HG03097 (cell line): Measurements from ENCODE around the gene MACIR.

ENCODE experiments used
- ATAC-seq: cut with Tn5 transposase; IDR thresholded peaks from one replicate; pipeline ENCODE4 v1.9.1; 2021; ENCODE audit not compliant: unreplicated experiment, low FRiP score

The MACIR gene

DNA sequence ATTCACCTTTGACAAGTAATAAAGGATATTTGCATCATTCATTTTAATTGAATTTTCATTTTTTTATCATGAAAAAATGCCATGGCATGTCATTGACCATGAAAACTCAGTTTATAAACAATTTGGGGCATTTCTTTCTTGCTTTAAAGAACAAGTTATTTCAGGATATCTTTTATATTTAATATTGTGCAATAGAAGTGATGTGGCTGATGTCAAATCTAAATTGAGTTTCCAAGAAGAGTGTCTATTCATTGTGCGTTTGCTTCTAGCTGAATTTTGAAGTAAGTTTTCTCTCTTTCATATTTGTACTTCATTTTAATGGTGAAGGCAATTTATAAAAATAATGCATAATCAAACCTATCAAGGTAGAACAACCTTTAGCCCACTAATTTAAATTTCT is 30.5 kb downstream of the MACIR start:
- ATAC-seq: no peak

DNA sequence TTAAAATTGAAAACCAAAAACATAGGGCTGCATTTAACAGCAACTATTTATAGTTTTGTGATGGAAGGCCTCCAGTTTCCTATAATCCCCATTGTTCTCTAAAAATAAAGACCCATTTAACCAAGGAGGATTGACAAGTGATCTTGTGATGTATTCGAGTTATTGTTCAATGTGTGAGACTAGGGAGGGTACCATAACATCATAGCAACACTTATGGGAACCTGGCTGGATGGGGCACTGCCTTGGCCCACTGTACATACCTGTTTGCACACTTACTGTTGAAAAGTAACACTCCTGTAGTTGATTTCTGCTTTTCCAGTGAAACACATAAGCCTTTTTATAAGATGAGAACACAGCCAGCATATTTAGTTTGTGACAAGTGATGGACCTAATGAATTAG is 32.3 kb downstream of the MACIR start:
- no peak for ATAC-seq

DNA sequence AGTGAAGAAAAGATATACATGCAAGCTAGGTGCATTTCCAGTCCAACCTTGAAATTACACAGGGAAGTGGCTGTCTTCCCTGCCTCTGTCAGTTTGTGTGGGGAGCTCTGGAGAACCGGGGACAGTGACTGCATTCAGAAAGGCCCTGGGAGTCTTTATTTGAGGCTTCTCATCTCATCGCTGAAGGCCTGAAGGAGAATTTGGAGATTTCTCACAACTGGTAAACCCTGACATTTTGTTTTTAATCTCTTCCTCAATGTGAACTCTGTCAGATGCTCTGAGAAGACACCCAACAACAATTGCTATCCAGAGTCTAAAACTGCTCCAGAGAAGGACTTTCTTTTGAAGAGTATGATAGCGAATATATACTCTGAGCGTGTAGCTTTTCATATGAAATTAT is 33.0 kb downstream of the MACIR start:
- ATAC-seq: no peak

DNA sequence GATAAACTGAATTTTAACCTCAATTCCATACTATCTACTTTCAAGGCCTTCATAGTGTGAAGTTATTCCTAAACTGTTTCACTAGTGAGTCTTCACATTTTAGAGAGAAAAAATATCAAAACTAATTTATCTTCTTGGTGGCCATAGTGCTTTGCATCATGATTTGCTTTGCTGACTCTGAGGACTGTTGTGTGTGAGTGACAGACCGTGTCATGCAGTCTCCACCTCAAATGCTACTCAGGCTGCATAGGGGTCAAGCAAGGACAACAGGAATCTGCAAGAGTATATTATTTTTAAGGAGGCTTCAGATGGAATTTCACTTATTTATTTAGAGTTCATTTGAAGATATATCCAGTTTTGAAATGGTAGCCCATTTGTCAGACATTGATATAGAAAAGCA is 34.5 kb downstream of the MACIR start:
- ATAC-seq: no peak

DNA sequence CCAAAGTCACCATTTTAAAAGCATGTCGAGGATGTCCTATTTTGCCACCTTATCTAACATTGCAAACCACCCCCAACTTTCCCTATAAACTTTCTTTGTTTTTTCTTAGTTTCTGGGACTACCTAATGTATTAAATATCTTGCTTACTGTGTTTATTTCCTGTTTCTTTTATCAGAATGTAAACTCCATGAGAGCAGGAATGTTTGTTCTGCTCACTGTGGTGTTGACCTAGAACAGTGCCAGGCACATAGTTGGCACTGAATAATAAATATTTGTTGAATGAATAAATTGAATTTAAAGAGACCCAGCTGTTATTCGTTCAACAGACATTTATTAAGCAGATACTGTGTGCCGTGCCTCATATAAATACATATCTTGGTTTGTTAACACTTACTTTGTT is 35.2 kb downstream of the MACIR start:
- no peak for ATAC-seq

DNA sequence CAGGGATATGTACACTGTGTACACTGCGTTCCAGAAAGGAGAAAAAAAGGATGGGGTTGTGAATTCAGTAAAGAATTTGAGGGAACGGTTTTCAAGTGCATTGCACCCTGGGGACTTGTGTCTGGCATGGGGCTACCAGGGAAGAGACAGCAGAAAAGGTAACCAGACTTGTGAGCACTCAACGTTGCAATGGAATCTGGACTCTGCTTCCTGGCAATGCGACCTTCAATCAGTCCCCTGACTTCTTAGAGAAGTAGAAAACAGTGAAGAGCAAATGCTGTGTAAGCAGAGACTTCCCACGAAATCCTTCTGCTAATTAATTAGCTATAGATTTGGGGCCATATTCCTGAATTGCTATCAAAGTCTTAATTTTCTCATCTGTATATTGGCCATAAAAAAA is 36.3 kb downstream of the MACIR start:
- ATAC-seq: no peak

DNA sequence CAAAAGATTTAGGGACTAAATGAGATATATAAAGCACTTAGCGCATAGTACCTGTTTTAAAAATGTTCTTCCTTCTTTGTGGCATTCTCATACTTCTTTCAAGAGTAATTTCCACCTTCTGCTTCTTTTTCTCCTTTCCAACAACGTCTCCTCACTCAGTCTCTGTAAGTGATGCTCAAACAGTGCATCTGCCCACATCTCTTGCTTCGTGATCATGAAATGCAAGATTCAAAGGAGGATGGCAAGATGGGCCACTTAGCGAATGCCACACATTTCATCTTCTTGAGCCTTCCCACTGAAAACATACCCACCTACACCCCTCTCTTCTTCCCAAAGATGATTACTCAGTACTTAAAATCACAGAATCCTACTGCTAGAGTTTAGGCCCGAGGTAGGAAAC is 36.9 kb downstream of the MACIR start:
- ATAC-seq: no peak

DNA sequence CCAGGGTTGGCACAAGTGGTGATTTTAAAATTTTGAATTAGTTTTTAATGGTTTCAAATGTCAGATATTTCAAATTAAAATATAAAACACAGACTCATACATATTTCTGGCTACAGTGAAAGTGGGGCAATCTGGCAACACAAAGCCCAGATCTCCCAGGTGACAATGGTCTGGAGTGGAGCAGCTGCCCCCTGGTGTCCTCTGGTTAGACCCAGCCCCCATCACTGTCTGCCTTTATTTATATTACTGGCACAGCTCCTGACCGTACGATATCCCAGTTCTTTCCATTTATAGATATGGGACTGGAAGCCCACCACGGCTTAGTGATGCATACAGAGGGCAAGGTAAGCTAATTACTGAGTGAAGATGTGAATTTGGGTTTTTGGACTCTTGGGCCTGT is 37.3 kb downstream of the MACIR start:
- no peak for ATAC-seq

DNA sequence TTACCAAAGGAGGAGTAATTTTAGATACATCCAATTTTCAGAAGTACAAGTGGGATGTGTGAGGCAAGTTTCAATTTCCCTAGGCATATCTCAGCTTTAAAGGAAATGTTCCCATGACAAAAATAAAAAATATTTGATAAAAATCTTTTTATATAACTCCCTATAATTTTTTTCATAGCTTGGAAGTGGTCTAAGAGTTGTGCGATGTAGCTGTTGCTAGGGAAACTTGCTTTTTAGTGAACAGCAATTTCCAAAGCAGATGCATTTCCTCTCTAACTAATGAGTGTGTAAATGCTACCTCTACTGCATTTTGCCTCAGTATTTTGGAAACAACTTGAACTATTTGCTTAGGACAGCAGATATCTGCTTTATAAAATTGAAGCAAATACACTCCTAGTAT is 39.6 kb downstream of the MACIR start:
- no peak for ATAC-seq

DNA sequence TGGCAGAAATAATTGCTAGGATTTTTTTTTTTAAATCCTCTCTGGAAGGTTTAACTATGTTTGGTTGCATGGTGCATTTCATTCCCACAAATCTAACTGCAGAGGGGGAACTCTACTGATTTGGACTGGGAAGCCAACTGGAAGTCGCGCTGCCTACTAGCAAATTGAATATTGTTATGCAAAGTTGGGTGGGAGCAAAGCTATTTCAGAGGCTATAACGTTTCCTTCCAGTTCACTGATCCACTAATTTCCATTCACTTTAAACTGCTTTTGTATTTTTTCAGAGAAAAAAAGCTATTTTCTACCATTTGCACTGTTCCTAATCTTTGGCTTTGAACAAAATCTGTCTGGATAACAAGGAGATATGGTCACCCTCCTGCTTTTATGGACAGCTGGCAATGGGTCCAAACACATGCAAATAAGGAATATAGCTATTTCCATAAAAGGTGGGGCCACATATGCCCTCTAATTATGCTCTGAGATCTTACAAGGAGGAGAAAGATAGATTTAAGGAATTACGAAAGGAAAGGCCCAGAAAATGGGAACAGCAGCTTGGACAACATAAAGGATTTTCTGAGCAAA is 40.1 kb downstream of the MACIR start:
- ATAC-seq: no peak

DNA sequence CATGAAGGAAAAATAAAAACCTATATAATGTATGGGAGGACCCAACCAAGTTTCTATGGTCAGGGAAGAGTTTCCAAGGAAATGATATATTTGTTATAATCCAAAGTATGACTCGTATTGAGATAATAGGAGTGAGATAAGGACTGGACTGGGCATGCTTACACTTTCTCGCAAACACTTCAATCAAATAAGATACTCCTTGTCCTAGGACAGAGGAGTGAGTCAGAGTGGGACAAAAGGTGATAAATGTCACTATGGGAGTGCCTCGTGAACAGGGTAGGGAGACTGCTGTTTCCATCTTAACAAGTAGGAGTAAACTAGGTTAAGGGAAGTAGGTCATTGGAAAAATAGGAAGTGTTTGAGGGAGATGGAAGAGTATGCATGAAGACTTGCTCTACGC is 47.2 kb downstream of the MACIR start:
- no peak for ATAC-seq

DNA sequence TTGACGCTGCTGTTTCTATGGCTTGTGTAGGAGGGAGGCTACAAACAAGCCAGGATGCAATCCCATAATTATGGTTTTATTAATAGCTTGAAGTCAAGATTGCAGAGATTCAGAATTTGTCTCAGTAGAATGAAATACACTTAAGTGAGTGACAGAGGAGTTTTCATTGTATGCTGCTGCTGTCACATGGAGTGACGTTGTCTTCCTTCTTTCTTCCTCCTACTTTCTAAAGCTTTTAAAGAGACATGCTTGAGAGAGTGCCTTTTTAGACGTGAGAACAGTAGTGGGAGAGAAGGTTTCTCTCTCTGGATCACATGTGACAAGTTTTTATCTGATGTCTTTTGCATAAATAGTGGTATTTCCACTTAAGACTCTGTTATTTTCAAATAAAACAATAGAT is 48.9 kb downstream of the MACIR start:
- no peak for ATAC-seq

DNA sequence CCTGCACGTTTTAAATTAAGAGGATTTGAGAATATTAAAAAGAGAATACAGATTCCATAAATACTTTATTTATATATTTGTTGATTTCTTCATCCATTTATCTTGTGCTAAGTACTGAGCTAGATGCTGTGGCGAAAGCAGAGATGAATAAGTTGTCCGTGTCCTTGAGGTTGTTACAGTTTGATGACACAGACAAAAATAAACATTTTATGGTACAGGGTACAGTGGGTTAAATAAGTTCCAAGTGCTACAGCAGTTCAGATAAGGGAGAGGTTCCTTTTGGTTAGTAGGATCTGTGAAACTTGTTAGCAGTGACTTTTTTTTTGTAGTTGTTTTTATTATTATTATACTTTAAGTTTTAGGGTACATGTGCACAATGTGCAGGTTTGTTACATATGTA is 50.2 kb downstream of the MACIR start:
- ATAC-seq: no peak

DNA sequence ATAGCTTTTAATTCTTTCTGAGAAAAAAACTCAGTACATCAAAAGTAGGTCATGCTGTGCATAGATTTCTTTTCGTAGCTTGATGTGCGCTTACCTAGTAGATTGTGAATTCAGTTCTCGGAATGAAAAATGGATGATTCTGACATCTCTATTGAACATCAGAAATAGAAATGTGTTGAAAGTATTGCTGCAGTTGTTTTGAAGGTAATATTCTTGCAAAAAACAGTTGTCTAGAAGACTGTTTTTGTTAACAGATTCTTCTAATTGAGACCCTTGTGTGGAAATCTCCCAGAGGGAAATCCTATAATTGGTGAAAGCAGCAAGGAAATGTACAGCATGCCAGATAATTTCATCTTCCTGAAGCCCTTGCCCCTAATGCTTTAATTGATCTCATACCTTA is 54.5 kb downstream of the MACIR start:
- ATAC-seq: no peak

DNA sequence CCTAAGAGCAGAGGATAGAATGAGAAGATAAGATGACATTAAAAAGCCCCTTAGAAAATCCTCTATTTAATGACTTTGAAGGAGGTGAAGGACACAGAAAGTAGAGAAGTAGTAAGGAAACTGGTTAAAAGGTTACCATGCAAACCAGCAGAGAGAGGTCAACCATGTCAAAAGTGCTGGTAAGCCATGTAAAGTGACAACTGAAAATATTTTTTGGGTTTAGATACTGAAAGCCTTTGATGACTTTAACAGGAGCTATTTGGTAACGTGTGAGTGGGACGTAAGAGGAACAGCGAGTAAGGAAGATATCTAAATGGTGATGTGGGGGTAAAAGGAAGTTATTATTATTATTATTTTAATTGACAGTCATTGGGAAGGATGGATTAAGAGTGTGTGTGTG is 56.9 kb downstream of the MACIR start:
- no peak for ATAC-seq

DNA sequence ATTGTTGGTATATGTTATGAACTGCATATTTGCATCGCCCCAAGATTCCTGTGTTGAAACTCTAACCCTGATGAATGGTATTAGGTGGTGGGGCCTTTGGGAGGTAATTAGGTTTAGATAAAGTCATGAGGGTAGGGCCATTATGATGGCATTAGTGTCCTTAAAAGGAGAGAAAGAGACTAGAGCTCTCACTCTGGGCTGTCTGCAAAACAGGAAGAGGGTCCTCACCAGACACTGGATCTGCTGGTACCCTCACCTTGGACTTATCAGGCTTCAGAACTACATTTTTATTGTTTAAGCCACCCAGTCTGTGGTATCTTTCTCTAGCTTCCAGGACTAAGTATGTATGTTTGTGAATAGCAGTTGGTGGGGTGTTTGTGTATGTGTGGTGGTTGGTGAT is 68.9 kb downstream of the MACIR start:
- ATAC-seq: no peak

DNA sequence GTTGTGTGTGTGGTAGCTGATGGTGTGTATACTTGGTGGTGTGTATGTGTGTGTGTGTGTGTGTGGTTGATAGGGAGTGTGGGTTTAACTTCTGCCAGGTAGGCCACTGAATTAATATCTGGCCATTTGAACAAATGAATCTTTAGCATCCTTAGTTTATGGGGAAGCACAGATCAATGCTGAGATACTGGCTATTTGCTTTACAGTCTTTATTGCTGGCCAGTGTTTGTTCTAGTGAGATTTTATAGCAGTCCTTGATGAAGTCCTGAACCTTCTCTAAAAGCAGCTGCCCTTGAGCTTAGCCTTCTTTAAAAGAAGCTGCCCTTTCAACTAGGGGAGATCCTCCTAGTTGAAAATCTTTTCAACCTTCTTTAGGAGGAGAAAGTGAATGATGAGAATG is 69.3 kb downstream of the MACIR start:
- ATAC-seq: no peak
